Measurements from ENCODE around the gene CALU. TPM values are rescaled to one million over a fixed set of nuclear protein-coding genes. Genes with fewer than 3 reads are reported as not detected.
A peak's percentile ranks its signal among the peaks of the same experiment; 100 is the strongest.

The CALU gene
- total RNA-seq, 4 donors from 2014 or later, result 32.4 to 44.1 (median 36.7) TPM

DNA sequence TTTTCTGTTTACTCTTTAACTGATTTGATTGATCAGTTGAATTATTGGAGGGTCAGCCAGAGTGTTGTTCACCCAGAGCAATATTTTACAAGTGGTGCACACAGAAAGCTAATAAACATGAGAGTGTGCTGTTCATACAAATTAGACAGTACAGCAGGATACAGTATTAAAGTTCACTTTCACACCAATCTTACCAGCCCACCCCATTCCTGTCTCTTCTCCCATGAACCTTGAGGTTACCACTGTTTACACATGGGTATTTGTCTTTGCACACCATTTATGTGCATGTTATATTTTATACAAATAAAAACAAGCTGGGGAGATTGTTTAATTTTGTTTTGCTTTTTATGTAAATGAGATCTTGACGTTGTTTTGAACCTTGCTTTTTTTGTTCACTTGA, 6.5 kb downstream of the CALU start:
- Histone ChIP-seq H3K36me3 (peaks cover 25% of the 10 kb centered on the region), H3K9me3 (no peaks in the 10 kb centered on the region), H3K27me3 (no peaks in the 10 kb centered on the region), H3K4me1 (peaks cover 27% of the 10 kb centered on the region), H3K27ac (no peak overlapping the region), H3K4me3 (no peak overlapping the region)
- whole genome bisulfite sequencing, result 68% methylated on average over 1 of the region's 1 CpG
- TF ChIP-seq POLR2A (IDR thresholded peaks at IDR 0.05), result no peak
- TF ChIP-seq, protein P1, sequence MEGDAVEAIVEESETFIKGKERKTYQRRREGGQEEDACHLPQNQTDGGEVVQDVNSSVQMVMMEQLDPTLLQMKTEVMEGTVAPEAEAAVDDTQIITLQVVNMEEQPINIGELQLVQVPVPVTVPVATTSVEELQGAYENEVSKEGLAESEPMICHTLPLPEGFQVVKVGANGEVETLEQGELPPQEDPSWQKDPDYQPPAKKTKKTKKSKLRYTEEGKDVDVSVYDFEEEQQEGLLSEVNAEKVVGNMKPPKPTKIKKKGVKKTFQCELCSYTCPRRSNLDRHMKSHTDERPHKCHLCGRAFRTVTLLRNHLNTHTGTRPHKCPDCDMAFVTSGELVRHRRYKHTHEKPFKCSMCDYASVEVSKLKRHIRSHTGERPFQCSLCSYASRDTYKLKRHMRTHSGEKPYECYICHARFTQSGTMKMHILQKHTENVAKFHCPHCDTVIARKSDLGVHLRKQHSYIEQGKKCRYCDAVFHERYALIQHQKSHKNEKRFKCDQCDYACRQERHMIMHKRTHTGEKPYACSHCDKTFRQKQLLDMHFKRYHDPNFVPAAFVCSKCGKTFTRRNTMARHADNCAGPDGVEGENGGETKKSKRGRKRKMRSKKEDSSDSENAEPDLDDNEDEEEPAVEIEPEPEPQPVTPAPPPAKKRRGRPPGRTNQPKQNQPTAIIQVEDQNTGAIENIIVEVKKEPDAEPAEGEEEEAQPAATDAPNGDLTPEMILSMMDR (IDR thresholded peaks at IDR 0.05), result no peak
- no peak for TF ChIP-seq POLR2AphosphoS5 (IDR thresholded peaks at IDR 0.05)
- no peak for TF ChIP-seq EP300 (IDR thresholded peaks at IDR 0.05)
- no peak for DNase-seq (ENCODE audit: low spot score in 2 of 2)

DNA sequence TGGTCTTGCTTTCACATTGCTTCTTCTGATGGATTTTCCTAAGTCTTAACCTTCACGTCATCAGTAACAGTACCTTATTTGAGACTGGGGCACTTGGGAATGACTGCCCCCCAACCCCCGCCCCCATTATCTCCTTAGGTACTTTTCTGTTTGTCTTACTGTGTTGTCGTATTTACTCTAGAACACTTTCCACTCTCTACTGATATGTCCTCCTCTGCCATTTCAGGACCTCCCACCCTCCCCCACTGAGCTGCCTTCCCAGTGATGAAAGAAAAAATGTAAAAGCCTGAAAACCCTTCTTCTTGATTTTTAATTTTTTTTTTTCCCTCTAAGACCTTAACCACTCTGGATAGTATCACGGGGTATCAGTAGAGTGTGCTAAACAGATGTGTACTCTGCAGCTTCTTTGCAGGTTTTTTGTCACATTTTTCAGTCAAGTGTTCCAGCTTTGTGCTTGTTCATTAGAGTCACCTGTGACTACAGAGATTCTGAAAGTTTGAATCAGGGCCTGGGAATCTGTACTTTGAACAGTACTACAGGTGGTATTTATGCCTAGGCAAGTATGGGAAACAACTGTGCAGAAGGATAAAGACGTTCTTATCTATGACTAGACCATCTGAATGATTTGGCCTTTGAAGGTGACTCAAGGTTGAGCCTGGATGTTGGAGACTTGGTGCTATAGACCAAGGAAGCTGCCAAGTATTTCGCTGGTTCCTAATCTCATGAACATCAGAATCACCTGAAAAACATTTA, 8.3 kb downstream of the CALU start:
- no peak for DNase-seq (ENCODE audit: low spot score in 2 of 2)
- peaks cover 11% of the 10 kb centered on the region for H3K4me1 ChIP-seq
- 85% methylated on average over 6 of the region's 6 CpGs for WGBS

DNA sequence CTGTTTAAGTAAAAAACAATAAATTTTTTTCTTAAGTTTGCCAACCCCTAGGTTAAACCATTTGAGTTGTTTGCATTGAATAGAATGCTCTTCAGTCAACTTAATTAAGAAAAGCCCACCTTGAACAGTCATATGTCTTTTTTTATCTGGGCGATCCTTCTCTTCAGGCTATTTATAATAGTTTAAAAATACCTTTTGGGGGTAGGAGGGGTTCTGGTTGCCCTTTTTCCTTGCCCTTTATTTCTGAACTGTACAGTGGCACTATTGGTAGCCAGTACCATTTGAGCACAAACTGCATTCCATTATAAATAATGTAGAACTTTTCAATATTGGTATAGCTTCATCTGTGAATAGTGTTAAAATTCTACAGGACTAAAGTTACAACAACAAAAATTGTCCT, 13.1 kb downstream of the CALU start:
- DNase-seq (ENCODE audit: low spot score in 2 of 2), result no peak
- TF ChIP-seq, protein P1 (IDR thresholded peaks at IDR 0.05), result no peak
- TF ChIP-seq POLR2AphosphoS5 (IDR thresholded peaks at IDR 0.05) (no peak), POLR2A (IDR thresholded peaks at IDR 0.05) (no peak), EP300 (IDR thresholded peaks at IDR 0.05) (no peak)
- H3K36me3 ChIP-seq, result peaks cover 66% of the 10 kb centered on the region
- H3K4me3 ChIP-seq, result no peak overlapping the region
- no peaks in the 10 kb centered on the region for H3K9me3 ChIP-seq
- no peaks in the 10 kb centered on the region for H3K27me3 ChIP-seq
- no peak overlapping the region for H3K27ac ChIP-seq
- H3K4me1 ChIP-seq, result peaks cover 7% of the 10 kb centered on the region
- 92% methylated on average over 1 of the region's 1 CpG for WGBS

More for the DNA sequence above, 8.3 kb downstream of the CALU start:
- peaks cover 40% of the 10 kb centered on the region for H3K36me3 ChIP-seq
- no peak for TF ChIP-seq EP300 (IDR thresholded peaks at IDR 0.05)
- no peak for TF ChIP-seq POLR2A (IDR thresholded peaks at IDR 0.05)
- TF ChIP-seq, protein P1 (IDR thresholded peaks at IDR 0.05), result no peak
- no peak for TF ChIP-seq POLR2AphosphoS5 (IDR thresholded peaks at IDR 0.05)
- H3K9me3 ChIP-seq, result no peaks in the 10 kb centered on the region
- no peaks in the 10 kb centered on the region for H3K27me3 ChIP-seq
- no peak overlapping the region for H3K27ac ChIP-seq
- H3K4me3 ChIP-seq, result no peak overlapping the region

DNA sequence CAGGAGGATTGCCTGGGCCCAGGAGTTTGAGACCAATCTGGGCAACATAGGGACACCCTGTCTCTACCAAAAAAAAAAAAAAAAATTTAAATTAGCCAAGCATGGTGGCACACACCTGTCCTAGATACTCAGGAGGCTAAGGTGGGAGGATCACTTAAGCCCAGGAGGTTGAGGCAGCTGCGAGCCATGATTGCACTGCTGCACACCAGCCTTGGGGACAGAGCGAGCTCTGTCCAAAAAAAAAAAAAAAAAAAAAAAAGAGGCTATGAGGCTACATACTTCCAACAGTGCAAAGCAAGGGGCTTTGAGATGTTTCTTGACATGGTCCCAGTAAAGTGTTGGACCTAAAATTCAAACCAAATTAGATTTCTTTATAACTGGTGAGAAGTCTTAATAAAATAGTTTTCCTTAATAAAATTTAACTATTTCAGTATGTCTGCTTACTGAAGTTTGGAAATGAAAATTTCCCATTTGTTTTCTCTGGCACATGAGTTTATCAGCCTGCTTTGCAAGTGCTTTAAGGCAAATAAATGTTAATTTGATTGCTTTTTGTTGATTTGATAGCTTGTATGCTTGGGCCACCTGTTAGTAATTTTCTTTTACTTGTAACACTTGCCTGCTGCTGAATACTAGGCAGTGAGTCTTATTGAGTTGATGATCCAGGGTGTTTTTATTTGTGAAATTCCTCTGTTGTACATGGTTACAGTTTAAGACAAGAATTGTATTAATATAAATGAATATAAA, 16.1 kb downstream of the CALU start:
- Histone ChIP-seq H3K27me3 (no peaks in the 10 kb centered on the region), H3K36me3 (peaks cover 71% of the 10 kb centered on the region), H3K9me3 (no peaks in the 10 kb centered on the region), H3K4me1 (peaks cover 4% of the 10 kb centered on the region), H3K4me3 (no peak overlapping the region), H3K27ac (no peak overlapping the region)
- TF ChIP-seq POLR2AphosphoS5 (IDR thresholded peaks at IDR 0.05) (no peak), EP300 (IDR thresholded peaks at IDR 0.05) (no peak), POLR2A (IDR thresholded peaks at IDR 0.05) (no peak)
- TF ChIP-seq, protein P1 (IDR thresholded peaks at IDR 0.05), result no peak
- DNase-seq (ENCODE audit: low spot score in 2 of 2), result no peak
- 60% methylated on average over 2 of the region's 2 CpGs for WGBS

DNA sequence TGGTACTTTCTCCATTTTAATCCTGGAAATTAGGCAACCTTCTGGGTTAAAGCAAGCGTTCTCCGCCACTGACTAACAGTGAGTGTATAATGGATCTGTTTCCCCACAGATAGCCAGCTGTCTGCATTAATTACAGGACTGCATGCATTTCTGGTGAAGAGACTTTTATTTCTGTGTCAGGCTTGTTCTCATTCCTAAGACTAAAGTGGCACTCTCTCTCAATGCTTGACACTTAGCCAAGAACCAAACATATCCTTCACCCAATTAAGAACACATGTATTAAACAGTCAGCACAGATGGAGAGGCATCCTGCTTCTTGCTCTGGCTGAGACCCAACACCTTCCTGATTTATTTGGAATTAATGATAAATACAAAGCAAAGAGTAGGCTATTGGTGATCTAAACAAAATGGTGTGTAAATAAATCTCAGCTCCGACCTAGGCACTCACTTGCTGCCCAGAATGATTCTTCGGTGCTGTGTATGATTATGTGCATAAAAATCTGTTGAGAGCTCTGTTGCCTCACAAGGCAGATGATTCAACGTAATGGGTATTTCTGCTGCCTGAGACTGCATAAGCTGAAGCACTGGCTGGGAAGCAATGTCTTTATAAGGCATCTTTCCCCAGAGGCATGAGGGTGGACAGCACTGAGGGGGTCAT, 16.8 kb downstream of the CALU start:
- DNase-seq (ENCODE audit: low spot score in 2 of 2), result no peak
- TF ChIP-seq EP300 (IDR thresholded peaks at IDR 0.05) (peak; percentile 51), POLR2AphosphoS5 (IDR thresholded peaks at IDR 0.05) (peak in 1 of 3 donors; percentile 12), POLR2A (IDR thresholded peaks at IDR 0.05) (no peak)
- TF ChIP-seq, protein P1 (IDR thresholded peaks at IDR 0.05), result no peak
- H3K4me1 ChIP-seq, result peaks cover 4% of the 10 kb centered on the region
- 66% methylated on average over 5 of the region's 5 CpGs for WGBS
- H3K4me3 ChIP-seq, result no peak overlapping the region
- no peak overlapping the region for H3K27ac ChIP-seq
- no peaks in the 10 kb centered on the region for H3K27me3 ChIP-seq
- H3K36me3 ChIP-seq, result peaks cover 70% of the 10 kb centered on the region
- no peaks in the 10 kb centered on the region for H3K9me3 ChIP-seq

All from suprapubic skin (tissue), 4 donors.